GM13977 (cell line): ENCODE results near the gene CYP1A1.

Experiments
- DNase-seq: peaks from one replicate; pipeline ENCODE4 v3.0.0; 2012; ENCODE audit warnings: low spot score
- CTCF ChIP-seq: IDR thresholded peaks from 2 replicates; pipeline ENCODE4 v1.5.1; 2012; ENCODE audit warnings: mild to moderate bottlenecking, control low read depth; ENCODE audit not compliant: insufficient read depth; ENCODE audit errors: extremely low read depth, missing control alignments
- in situ Hi-C: fragments of 300-500 bp; cut with MboI; formaldehyde crosslinking; loops from one replicate; pipeline ENCODE4 v1.12.0; 2022; ENCODE audit warnings: low sequenced_read_pairs, low pct_unique_long_range_greater_than_20kb, mixed read lengths, inconsistent platforms; ENCODE audit not compliant: unreplicated experiment

Gene CYP1A1

GRCh38 chr15:74725225-74725774 lies at the start of gene CYP1A1:
TSS of gene CYP1A1 (minus strand) at chr15:74725528. CDS start at chr15:74723097, 2,431 bp downstream.
- peak; percentile 51 for DNase-seq
- in situ Hi-C loops, result no loop called here
- no peak for TF ChIP-seq CTCF

- in situ Hi-C loops, result no loop called here
- TF ChIP-seq CTCF, result no peak
- DNase-seq, result no peak
Measured at GRCh38 chr15:74773731-74774252, 48.5 kb upstream of the CYP1A1 start.

- TF ChIP-seq CTCF, result no peak
- DNase-seq, result no peak
- in situ Hi-C loops, result no loop called here
Measured at GRCh38 chr15:74773329-74773728, 48.0 kb upstream of the CYP1A1 start.

GRCh38 chr15:74770211-74770903 lies 45.0 kb upstream of the CYP1A1 start:
- in situ Hi-C loops, result no loop called here
- no peak for DNase-seq
- no peak for TF ChIP-seq CTCF

GRCh38 chr15:74769463-74770025 lies 44.2 kb upstream of the CYP1A1 start:
- no peak for DNase-seq
- in situ Hi-C loops, result loop anchor here (5.0 to 10.0 kb wide), 2 partner anchors 137 to 395 kb away; no protein-coding TSS in a partner anchor
- TF ChIP-seq CTCF, result no peak

- TF ChIP-seq CTCF, result peak; percentile 82
- peak; percentile 85 for DNase-seq
- in situ Hi-C loops, result loop anchor here (5.0 to 10.0 kb wide), 2 partner anchors 137 to 394 kb away; no protein-coding TSS in a partner anchor
Measured at GRCh38 chr15:74768771-74769342, 43.5 kb upstream of the CYP1A1 start.
